Ectodermal cell (in vitro differentiated cells): ENCODE data around the gene WDR6.

ENCODE experiments used
- H3K27ac ChIP-seq: 2 replicates; pipeline ENCODE4 v1.7.0; 2013; ENCODE audit warnings: mild to moderate bottlenecking, low read depth, low read length; ENCODE audit not compliant: insufficient read depth, poor library complexity, severe bottlenecking
- H3K27me3 ChIP-seq: 2 replicates; pipeline ENCODE4 v1.7.0; 2013; ENCODE audit warnings: mild to moderate bottlenecking, low read length; ENCODE audit not compliant: insufficient read depth, control insufficient read depth, poor library complexity, severe bottlenecking
- H3K36me3 ChIP-seq: one replicate; pipeline ENCODE4 v1.7.0; 2013; ENCODE audit warnings: low read length; ENCODE audit not compliant: control insufficient read depth, insufficient read depth
- H3K4me1 ChIP-seq: one replicate; pipeline ENCODE4 v1.7.0; 2013; ENCODE audit warnings: low read length; ENCODE audit not compliant: control insufficient read depth, insufficient read depth
- H3K4me3 ChIP-seq: 2 replicates; pipeline ENCODE4 v1.7.0; 2013; ENCODE audit warnings: low read depth, low read length, control low read depth; ENCODE audit not compliant: insufficient read depth
- H3K9me3 ChIP-seq: 2 replicates; pipeline ENCODE4 v1.7.0; 2013; ENCODE audit warnings: mild to moderate bottlenecking, low read length, moderate library complexity; ENCODE audit not compliant: control insufficient read depth
- WGBS, 2 experiments: methylation state at CpG; one replicate each; pipeline ENCODE4 v1.1.7; 2013; ENCODE audit warnings: missing lambda C conversion rate in 2 of 2; 5-methylcytosine and 5-hydroxymethylcytosine counted together

The WDR6 gene

DNA sequence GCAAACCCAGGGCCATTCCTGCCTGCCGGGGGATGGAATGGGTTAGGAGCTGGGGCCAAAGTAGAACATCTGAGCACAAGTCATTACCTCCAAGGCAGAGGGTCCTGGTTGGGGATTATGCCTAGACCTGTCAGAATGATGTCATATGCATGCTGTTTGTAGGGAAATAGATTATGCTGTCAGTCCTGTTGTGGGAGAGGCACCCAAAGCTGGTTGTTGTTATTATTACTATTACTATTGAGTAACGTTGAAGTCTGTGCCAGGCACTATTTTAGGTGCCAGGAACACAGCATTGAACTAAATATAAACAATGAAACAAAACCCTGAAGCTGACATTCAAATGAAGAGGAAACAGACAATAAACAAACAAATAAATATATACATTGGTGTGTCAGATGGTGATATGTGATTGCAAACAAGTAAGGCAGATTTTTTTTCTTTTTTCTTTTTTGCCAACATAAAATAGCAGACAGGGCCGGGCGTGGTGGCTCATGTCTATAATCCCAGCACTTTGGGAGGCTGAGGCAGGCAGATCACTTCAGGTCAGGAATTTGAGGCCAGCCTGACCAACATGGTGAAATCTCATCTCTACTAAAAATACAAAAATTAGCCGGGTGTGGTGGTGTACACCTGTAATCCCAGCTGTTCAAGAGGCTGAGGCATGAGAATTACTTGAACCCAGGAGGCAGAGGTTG is 15.2 kb upstream of the WDR6 start:
- peaks cover 18% of the 10 kb centered on the region for H3K4me1 ChIP-seq
- H3K27ac ChIP-seq = no peak overlapping the region
- H3K27me3 ChIP-seq = no peaks in the 10 kb centered on the region
- no peak overlapping the region for H3K4me3 ChIP-seq
- H3K36me3 ChIP-seq = no peaks in the 10 kb centered on the region
- H3K9me3 ChIP-seq = no peaks in the 10 kb centered on the region
- 93 to 98% methylated on average over 4 to 5 of the region's 5 CpGs for WGBS, 2 experiments

GRCh38 chr3:48993834-48994233 is 13.4 kb upstream of the WDR6 start:
- no peak overlapping the region for H3K4me3 ChIP-seq
- peaks cover 32% of the 10 kb centered on the region for H3K4me1 ChIP-seq
- no peaks in the 10 kb centered on the region for H3K36me3 ChIP-seq
- H3K9me3 ChIP-seq = no peaks in the 10 kb centered on the region
- no peak overlapping the region for H3K27ac ChIP-seq
- no peaks in the 10 kb centered on the region for H3K27me3 ChIP-seq

DNA sequence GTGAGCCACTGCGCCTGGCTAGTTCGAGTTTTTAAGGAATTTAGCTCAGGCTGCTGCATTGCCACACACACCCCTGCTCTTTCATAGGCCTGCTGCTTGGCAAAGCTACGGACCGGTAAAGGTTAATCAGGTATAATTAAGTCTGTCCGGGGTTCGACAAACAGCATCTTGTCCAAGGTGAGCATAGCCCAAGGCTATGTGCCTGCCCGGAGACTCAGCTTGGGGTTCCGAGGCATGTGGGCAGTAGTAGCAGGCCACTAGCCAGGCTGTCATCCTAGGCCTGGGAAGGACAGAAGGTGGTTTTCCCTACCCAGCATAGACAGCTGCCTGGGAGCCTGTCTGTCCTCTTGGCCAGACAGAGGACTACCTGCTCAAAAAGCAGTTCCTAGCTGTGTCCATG is 10.6 kb upstream of the WDR6 start:
- WGBS, 2 experiments = 94 to 95% methylated on average over 8 of the region's 8 CpGs
- no peaks in the 10 kb centered on the region for H3K36me3 ChIP-seq
- no peak overlapping the region for H3K4me3 ChIP-seq
- H3K9me3 ChIP-seq = no peaks in the 10 kb centered on the region
- no peaks in the 10 kb centered on the region for H3K27me3 ChIP-seq
- H3K27ac ChIP-seq = no peak overlapping the region
- peaks cover 27% of the 10 kb centered on the region for H3K4me1 ChIP-seq

- Histone ChIP-seq H3K36me3 (no peaks in the 10 kb centered on the region), H3K27ac (no peak overlapping the region), H3K4me3 (no peak overlapping the region), H3K4me1 (peaks cover 26% of the 10 kb centered on the region), H3K9me3 (no peaks in the 10 kb centered on the region), H3K27me3 (no peaks in the 10 kb centered on the region)
- 93 to 97% methylated on average over 8 of the region's 8 CpGs for WGBS, 2 experiments
Measured at GRCh38 chr3:48997102-48997635, 10.0 kb upstream of the WDR6 start.

GRCh38 chr3:48997714-48998637 is 9.2 kb upstream of the WDR6 start:
- Histone ChIP-seq H3K4me1 (peaks cover 26% of the 10 kb centered on the region), H3K9me3 (no peaks in the 10 kb centered on the region), H3K27me3 (no peaks in the 10 kb centered on the region), H3K27ac (no peak overlapping the region), H3K36me3 (no peaks in the 10 kb centered on the region), H3K4me3 (no peak overlapping the region)
- WGBS, 2 experiments = 80 to 81% methylated on average over 20 of the region's 20 CpGs

- WGBS, 2 experiments = 83 to 84% methylated on average over 8 of the region's 8 CpGs
- H3K27ac ChIP-seq = no peak overlapping the region
Measured at GRCh38 chr3:48999085-48999858, 7.9 kb upstream of the WDR6 start.

GRCh38 chr3:49001155-49001554 is 6.0 kb upstream of the WDR6 start:
- Histone ChIP-seq H3K4me3 (no peak overlapping the region), H3K27me3 (no peaks in the 10 kb centered on the region), H3K4me1 (peaks cover 26% of the 10 kb centered on the region), H3K9me3 (no peaks in the 10 kb centered on the region), H3K36me3 (no peaks in the 10 kb centered on the region), H3K27ac (no peak overlapping the region)
- 92 to 96% methylated on average over 6 of the region's 6 CpGs for WGBS, 2 experiments

More at GRCh38 chr3:48999085-48999858, 7.9 kb upstream of the WDR6 start:
- Histone ChIP-seq H3K36me3 (no peaks in the 10 kb centered on the region), H3K27me3 (no peaks in the 10 kb centered on the region), H3K9me3 (no peaks in the 10 kb centered on the region), H3K4me1 (peaks cover 26% of the 10 kb centered on the region), H3K4me3 (no peak overlapping the region)

DNA sequence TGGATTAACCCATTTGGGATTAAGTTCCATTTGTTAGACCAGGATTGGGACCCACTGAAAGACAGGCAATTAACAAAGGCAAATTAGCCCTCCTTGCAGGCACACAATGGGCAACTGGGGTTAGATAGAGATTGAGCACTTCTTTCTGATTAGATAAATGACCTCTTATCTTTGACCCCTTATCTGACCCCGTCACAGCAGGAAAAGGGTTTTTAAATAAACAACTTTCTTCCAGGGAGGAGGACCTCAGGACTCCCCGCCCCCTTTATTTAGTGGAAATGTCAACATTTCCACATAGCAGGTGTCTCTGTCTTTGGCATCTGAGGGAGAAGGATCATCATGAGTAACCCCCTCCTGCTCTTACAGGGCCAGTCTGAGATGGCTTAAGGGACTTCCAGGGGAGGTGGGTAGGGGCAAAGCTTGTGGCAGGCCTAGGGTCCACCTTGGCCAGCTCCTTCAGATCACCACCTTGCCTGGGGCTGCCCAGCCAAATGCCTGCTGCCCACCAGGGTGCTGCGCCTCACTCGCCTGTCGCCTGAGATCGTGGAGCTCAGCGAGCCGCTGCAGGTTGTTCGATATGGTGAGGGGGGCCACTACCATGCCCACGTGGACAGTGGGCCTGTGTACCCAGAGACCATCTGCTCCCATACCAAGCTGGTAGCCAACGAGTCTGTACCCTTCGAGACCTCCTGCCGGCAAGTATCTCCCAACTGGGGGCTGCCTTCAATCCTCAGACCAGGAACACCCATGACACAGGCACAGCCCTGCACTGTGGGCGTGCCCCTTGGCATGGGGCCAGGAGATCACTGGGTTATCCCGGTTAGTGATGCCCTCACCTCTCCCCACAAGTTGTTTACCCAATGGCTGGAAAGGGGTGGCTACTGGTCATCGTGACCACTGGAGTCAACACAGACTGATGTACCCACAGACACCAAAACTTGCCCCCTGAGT is 2.6 kb upstream of the WDR6 start:
- Histone ChIP-seq H3K9me3 (no peaks in the 10 kb centered on the region), H3K4me3 (no peak overlapping the region), H3K4me1 (peaks cover 12% of the 10 kb centered on the region), H3K27me3 (no peaks in the 10 kb centered on the region), H3K36me3 (peaks cover 6% of the 10 kb centered on the region), H3K27ac (no peak overlapping the region)
- WGBS, 2 experiments = 94% methylated on average over 16 of the region's 16 CpGs

DNA sequence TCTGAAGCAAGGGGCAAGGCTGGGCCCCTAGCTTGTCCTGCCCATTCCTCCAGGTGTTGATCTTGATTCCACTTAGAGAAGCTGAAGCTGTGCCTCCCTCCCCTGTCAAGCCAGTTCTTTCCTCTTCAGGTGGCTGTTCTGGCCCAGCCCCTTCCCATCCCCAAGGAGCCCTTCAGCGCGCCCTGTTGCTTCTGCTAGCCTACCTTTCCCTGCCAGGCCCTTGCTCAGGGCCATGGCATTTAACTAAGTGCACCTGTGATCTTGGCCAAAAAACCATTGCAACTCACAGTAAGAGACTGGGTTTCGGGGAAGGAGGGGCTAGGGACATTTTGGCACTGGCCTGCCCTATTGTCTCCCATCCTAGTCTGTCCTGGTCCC is 1.9 kb upstream of the WDR6 start:
- Histone ChIP-seq H3K27ac (no peak overlapping the region), H3K9me3 (no peaks in the 10 kb centered on the region), H3K4me1 (peaks cover 8% of the 10 kb centered on the region), H3K27me3 (no peaks in the 10 kb centered on the region), H3K36me3 (peaks cover 6% of the 10 kb centered on the region), H3K4me3 (no peak overlapping the region)
- 90 to 98% methylated on average over 3 of the region's 3 CpGs for WGBS, 2 experiments
